Heart left ventricle (tissue), 13 donors: ENCODE results near the gene CFAP251.

Experiments
- CTCF ChIP-seq, 12 donors: fragments of 200-600 bp; sonication (generic) in 4 of 12; IDR thresholded peaks; one replicate each; pipeline versions ENCODE4 v1.5.0 to v1.8.0; 2018 to 2022; ENCODE audit warnings: antibody characterized with exemption in 12 of 12, mild to moderate bottlenecking in 5 of 12
- POLR2A ChIP-seq, 2 donors: fragments of 450-650 bp; IDR thresholded peaks; one replicate each; pipeline ENCODE4 v1.6.1; 2017; ENCODE audit warnings: antibody characterized with exemption in 2 of 2, mild to moderate bottlenecking in 2 of 2, moderate library complexity in 2 of 2
- donor health status: ischemic (EF 13 %, LVEDD 7.1; RV severe dilation, severe dysfunction).
- donor health status: DM: no; HTN: yes; CAD: no.
- donor health status: DM: no; HTN: no; CAD: no.
- donor health status: ischemic (EF 25% LVEDD 6.9; RV normal size, moderate dysfunction).
- donor health status: ischemic (EF 25% LVEDD 5.7; RV mildly dilated, moderate dysfunction).
- donor health status: ischemic (EF 35%, LVEDD 5.7; RV mildly dilated, moderate dysfunction).
- donor health status: nonischemic (EF 11% LVEDD 7.7; RV severe dilation, severe dysfunction).
- donor health status: DM: yes; HTN: yes; CAD: no.
- donor health status: PGD.
- donor health status: ischemic (EF 29% LVEDD 5.4; RV normal size, mild dysfunction).
- donor health status: nonischemic (EF 23%, LVEDD 6.1; RV moderate dilation, normal function).

GRCh38 chr12:121990692-121991603 is 72.6 kb downstream of the CFAP251 start:
- no peak for TF ChIP-seq CTCF (IDR thresholded peaks at IDR 0.05)
- TF ChIP-seq POLR2A (IDR thresholded peaks at IDR 0.05), result no peak
